Adrenal gland (tissue), 19 donors: ENCODE results near the gene YARS1. TPM values are rescaled to one million over a fixed set of nuclear protein-coding genes. Genes with fewer than 3 reads are reported as not detected.

ENCODE experiments used
- DNase-seq, 7 donors: peaks; one replicate each; pipeline ENCODE4 v3.0.0-alpha.2; 2019 to 2020
- H3K27ac ChIP-seq, 5 donors: fragments of 200-600 bp; sonication (generic) in 4 of 5; 1 replicate in 3 of 5; 2 replicates in 2 of 5; pipeline versions ENCODE4 v1.5.1 to v1.8.0; 2016 to 2020; ENCODE audit warnings: mild to moderate bottlenecking in 1 of 5
- H3K27me3 ChIP-seq: fragments of 200-600 bp; 2 replicates; pipeline ENCODE4 v1.8.0; 2021
- H3K36me3 ChIP-seq, 2 donors: fragments of 200-600 bp; replicated peaks in 1 of 2; 1 replicate in 1 of 2; 2 replicates in 1 of 2; pipeline versions ENCODE4 v1.5.1 to v1.8.0; 2018 to 2022
- H3K4me1 ChIP-seq, 2 donors: fragments of 200-600 bp; replicated peaks in 1 of 2; 1 replicate in 1 of 2; 2 replicates in 1 of 2; pipeline versions ENCODE4 v1.5.1 to v1.8.0; 2018 to 2021
- H3K4me3 ChIP-seq, 4 donors: fragments of 200-600 bp; sonication (generic) in 3 of 4; one replicate each; pipeline ENCODE4 v1.5.1; 2016 to 2018
- H3K9me3 ChIP-seq, 3 donors: fragments of 200-600 bp; sonication (generic) in 1 of 3; replicated peaks in 1 of 3; 1 replicate in 2 of 3; 2 replicates in 1 of 3; pipeline versions ENCODE4 v1.5.1 to v1.8.0; 2016 to 2021
- CTCF ChIP-seq, 6 experiments: fragments of 450-650 bp in 4 of 6; fragments of 200-600 bp in 2 of 6; sonication (generic) in 1 of 6; IDR thresholded peaks; 1 replicate in 5 of 6; 2 replicates in 1 of 6; pipeline versions ENCODE4 v1.5.1 to v1.8.0; 2016 to 2021; ENCODE audit warnings: antibody characterized with exemption in 6 of 6, mild to moderate bottlenecking in 2 of 6, moderate library complexity in 1 of 6
- POLR2A ChIP-seq, 2 donors: fragments of 450-650 bp; IDR thresholded peaks; one replicate each; pipeline ENCODE4 v1.6.1; 2017; ENCODE audit warnings: antibody characterized with exemption in 2 of 2, mild to moderate bottlenecking in 2 of 2, moderate library complexity in 1 of 2
- WGBS, 4 donors: extraction: QIAGEN DNeasy Blood & Tissue Kit in 2 of 4; methylation state at CpG; one replicate each; pipeline versions ENCODE4 v1.1.5 to v1.1.7; 2013 to 2017; 5-methylcytosine and 5-hydroxymethylcytosine counted together
- intact Hi-C, 2 donors: fragments of 100-400 bp; cut with DNase I; formaldehyde crosslinking; loops; one replicate each; pipeline versions ENCODE4 v1.14.1 to v1.15.0; 2022 to 2023
- long read RNA-seq, 10 donors: library from polyadenylated mRNA in 3 of 10; unstranded in 2 of 10; stranded (forward) in 1 of 10; transcript quantifications; one replicate each; pipeline ENCODE4 v2.0.0 and lab custom pipeline, GENCODE V29; 2021 to 2026
- polyA plus RNA-seq, 3 donors: library from polyadenylated mRNA; stranded (reverse); fragments of 200-250 nt in 2 of 3; fragments of 350-450 nt in 1 of 3; fragmentation: Illumina TruSeq in 1 of 3; extraction: RNeasy Lipid Tissue Mini Kit (QIAGEN cat#74804) in 1 of 3; gene quantifications; one replicate each; pipeline ENCODE4 v1.2.3, GENCODE V29; 2013 to 2014
- total RNA-seq, 9 donors: library from RNA; depleted of rRNA in 4 of 9; stranded (reverse); fragments of >200 nt in 4 of 9; fragments of 120-200 nt in 1 of 9; fragmentation: NEBNext Ultra II Directional in 1 of 9; extraction: Animal tissue kit (Norgen Biotek cat#: 25700) in 1 of 9; gene quantifications; one replicate each; pipeline versions ENCODE4 v1.1.0 to v1.2.4, GENCODE V29; 2013 to 2023
- donor health status: healthy with polysubstance abuse.
- donor health status: Bipolar disorder and iron deficiency.
- donor health status: DM: yes; HTN: yes; CAD: no.
- donor health status: DM: no; HTN: no; CAD: no.
- donor health status: DM: no; HTN: no; CAD: no.
- donor health status: DM: yes; HTN: yes; CAD: no.

The YARS1 gene
- total RNA-seq (100 to 1,000 TPM in 5 of 9 donors, 10 to 100 TPM in 4; 73.9 to 190 (median 103) TPM), polyA plus RNA-seq (100 to 1,000 TPM in 1 of 3 donors, 10 to 100 TPM in 2; 55.5 to 183 (median 56.1) TPM)
- long read RNA-seq, donor 1, transcript YARS-201 (13 exons, 3,238 nt), result major isoform, 26 of 42 reads
- long read RNA-seq, donor 1, transcript YARS-209 (2 exons, 2,178 nt), result minor isoform, 5 of 42 reads
- long read RNA-seq, donor 1, partial matches to known transcripts, result 5 of 42 reads
- long read RNA-seq, donor 1, other reads (novel, unspliced or antisense), result 0 of 42 reads
- long read RNA-seq, donor 2, transcript YARS-201 (13 exons, 3,238 nt), result major isoform, 10 of 15 reads
- long read RNA-seq, donor 2, partial matches to known transcripts, result 0 of 15 reads
- long read RNA-seq, donor 2, other reads (novel, unspliced or antisense), result 0 of 15 reads
- long read RNA-seq, donor 3, transcript YARS-201 (13 exons, 3,238 nt), result major isoform, 15 of 20 reads
- long read RNA-seq, donor 3, partial matches to known transcripts, result 0 of 20 reads
- long read RNA-seq, donor 3, other reads (novel, unspliced or antisense), result 0 of 20 reads
- long read RNA-seq, donor 4, transcript YARS-201 (13 exons, 3,238 nt), result major isoform, 44 of 66 reads
- long read RNA-seq, donor 4, partial matches to known transcripts, result 9 of 66 reads
- long read RNA-seq, donor 4, other reads (novel, unspliced or antisense), result 12 of 66 reads
- long read RNA-seq, donor 5, transcript YARS-201 (13 exons, 3,238 nt), result major isoform, 146 of 182 reads
- long read RNA-seq, donor 5, partial matches to known transcripts, result 16 of 182 reads
- long read RNA-seq, donor 5, other reads (novel, unspliced or antisense), result 20 of 182 reads
- long read RNA-seq, donor 6, transcript YARS-201 (13 exons, 3,238 nt), result major isoform, 17 of 29 reads
- long read RNA-seq, donor 6, partial matches to known transcripts, result 4 of 29 reads
- long read RNA-seq, donor 6, other reads (novel, unspliced or antisense), result 7 of 29 reads
- long read RNA-seq, donor 7, transcript YARS-209 (2 exons, 2,178 nt), result minor isoform, 6 of 23 reads
- long read RNA-seq, donor 7, transcript YARS-201 (13 exons, 3,238 nt), result major isoform, 8 of 23 reads
- long read RNA-seq, donor 7, partial matches to known transcripts, result 5 of 23 reads
- long read RNA-seq, donor 7, other reads (novel, unspliced or antisense), result 0 of 23 reads
- long read RNA-seq, donor 8, transcript YARS-201 (13 exons, 3,238 nt), result major isoform, 18 of 28 reads
- long read RNA-seq, donor 8, transcript YARS-209 (2 exons, 2,178 nt), result minor isoform, 5 of 28 reads
- long read RNA-seq, donor 8, partial matches to known transcripts, result 0 of 28 reads
- long read RNA-seq, donor 8, other reads (novel, unspliced or antisense), result 0 of 28 reads
- long read RNA-seq, donor 9, transcript YARS-201 (13 exons, 3,238 nt), result major isoform, 11 of 42 reads
- long read RNA-seq, donor 9, partial matches to known transcripts, result 24 of 42 reads
- long read RNA-seq, donor 9, other reads (novel, unspliced or antisense), result 0 of 42 reads
- long read RNA-seq, donor 10, transcript YARS-201 (13 exons, 3,238 nt), result major isoform, 7 of 15 reads
- long read RNA-seq, donor 10, partial matches to known transcripts, result 0 of 15 reads
- long read RNA-seq, donor 10, other reads (novel, unspliced or antisense), result 0 of 15 reads

GRCh38 chr1:32817159-32817814 is at the start of gene YARS1, which contains the start of gene S100PBP:
YARS1 (minus strand) TSS chr1:32817358; CDS start chr1:32817244, 114 bp downstream.
S100PBP (plus strand) TSS chr1:32817653; CDS start chr1:32826100, 8,447 bp downstream.
- WGBS, 4 donors, result 0 to 1% (median 0%) methylated on average over 4 to 55 of the region's 55 CpGs
- TF ChIP-seq CTCF (IDR thresholded peaks at IDR 0.05), result peak in 3 of 6 experiments; percentile 9 to 32 (median 32)
- TF ChIP-seq POLR2A (IDR thresholded peaks at IDR 0.05), result peak; percentile 59 to 88
- H3K4me1 ChIP-seq, result peaks cover 50 to 52% of the 10 kb centered on the region in 2 donors
- H3K36me3 ChIP-seq, result no peaks in the 10 kb centered on the region
- DNase-seq, result peak; percentile 99 to 100 (median 100)
- peak within 1 kb of the TSS; percentile 90 to 99 (median 93) for H3K27ac ChIP-seq
- intact Hi-C loops, result no loop called here
- H3K27me3 ChIP-seq, result no peaks in the 10 kb centered on the region
- H3K4me3 ChIP-seq, result peak within 1 kb of the TSS; percentile 33 to 96 (median 88)
- no peaks in the 10 kb centered on the region for H3K9me3 ChIP-seq

- no peak for TF ChIP-seq POLR2A (IDR thresholded peaks at IDR 0.05)
- no peak for TF ChIP-seq CTCF (IDR thresholded peaks at IDR 0.05)
- intact Hi-C loops, result loop anchor here in 1 of 2 donors (10.0 kb wide), 1 partner anchor 151 kb away; no protein-coding TSS in a partner anchor
- H3K36me3 ChIP-seq, result peaks cover 0 to 11% of the 10 kb centered on the region in 2 donors
- H3K27ac ChIP-seq, result peak overlapping the region in 3 of 5 donors; percentile 3 to 38 (median 30)
- no peaks in the 10 kb centered on the region for H3K27me3 ChIP-seq
- no peaks in the 10 kb centered on the region for H3K9me3 ChIP-seq
- H3K4me1 ChIP-seq, result peaks cover 23 to 38% of the 10 kb centered on the region in 2 donors
- no peak overlapping the region for H3K4me3 ChIP-seq
- WGBS, 4 donors, result 38 to 59% (median 58%) methylated on average over 3 of the region's 3 CpGs
- DNase-seq, result no peak
Measured at GRCh38 chr1:32865639-32866405, 48.7 kb upstream of the YARS1 start.
